Effector memory CD8-positive, alpha-beta T cell (primary cell): ENCODE measurements around the gene MPG.

Experiments used
- ATAC-seq: fragments of 150-1000 bp; cut with Tn5 transposase; replicated peaks from 2 replicates; pipeline ENCODE4 v1.10.0; 2021; ENCODE audit warnings: mild to moderate bottlenecking, moderate library complexity
- DNase-seq, 3 experiments: peaks; one replicate each; pipeline ENCODE4 v3.0.0; 2021
- H3K27ac Mint-ChIP-seq, 2 donors: one replicate each; pipeline ENCODE4 v1.8.0; 2022; ENCODE audit warnings: mild to moderate bottlenecking in 2 of 2, mixed read lengths in 2 of 2, moderate library complexity in 2 of 2
- H3K27me3 Mint-ChIP-seq, 2 donors: one replicate each; pipeline ENCODE4 v1.8.0; 2022; ENCODE audit warnings: mixed read lengths in 2 of 2
- H3K36me3 Mint-ChIP-seq: one replicate; pipeline ENCODE4 v1.8.0; 2022; ENCODE audit warnings: mild to moderate bottlenecking, moderate library complexity, mixed read lengths; ENCODE audit not compliant: insufficient read depth
- H3K4me1 Mint-ChIP-seq, 2 donors: one replicate each; pipeline ENCODE4 v1.8.0; 2022; ENCODE audit warnings: low read depth in 2 of 2, mixed read lengths in 2 of 2
- H3K4me3 Mint-ChIP-seq, 2 donors: one replicate each; pipeline ENCODE4 v1.8.0; 2022; ENCODE audit warnings: mild to moderate bottlenecking in 2 of 2, mixed read lengths in 2 of 2, moderate library complexity in 2 of 2
- H3K9me3 Mint-ChIP-seq, 2 donors: one replicate each; pipeline ENCODE4 v1.8.0; 2022; ENCODE audit warnings: mixed read lengths in 2 of 2

Gene MPG

GRCh38 chr16:88613-89012 lies 10.6 kb downstream of the MPG start:
- Mint-ChIP-seq H3K36me3 (peaks cover 34% of the 10 kb centered on the region), H3K4me1 (peaks cover 13 to 17% of the 10 kb centered on the region in 2 donors), H3K9me3 (no peaks in the 10 kb centered on the region), H3K27me3 (no peaks in the 10 kb centered on the region), H3K4me3 (no peak overlapping the region), H3K27ac (no peak overlapping the region)
- ATAC-seq (no peak), DNase-seq (no peak)

- peak overlapping the region in 1 of 2 donors; percentile 46 for H3K27ac Mint-ChIP-seq
- peaks cover 32% of the 10 kb centered on the region for H3K36me3 Mint-ChIP-seq
- DNase-seq: no peak
Observed at GRCh38 chr16:89391-90302, 11.6 kb downstream of the MPG start.

DNA sequence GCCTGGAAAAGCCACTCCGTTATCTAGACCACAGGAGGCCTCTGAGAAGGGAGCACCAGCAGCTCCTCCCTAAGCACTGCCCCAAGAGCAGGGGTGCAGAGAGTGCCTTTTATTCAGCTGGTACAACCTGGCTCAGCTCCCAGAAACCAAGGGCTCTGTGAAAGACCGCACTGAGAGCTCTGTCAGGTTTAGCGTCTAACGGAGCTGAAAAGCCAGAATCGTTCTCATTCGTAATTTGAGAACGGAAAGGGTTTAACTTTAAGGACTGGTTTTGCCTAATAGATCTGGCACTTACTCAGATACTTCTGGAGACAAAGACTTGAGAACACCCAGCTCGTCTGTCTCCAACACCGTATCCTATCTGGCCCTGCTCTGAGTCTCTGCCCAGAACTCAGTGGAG lies 13.5 kb downstream of the MPG start:
- H3K4me3 Mint-ChIP-seq: no peak overlapping the region
- no peaks in the 10 kb centered on the region for H3K27me3 Mint-ChIP-seq
- no peak for ATAC-seq
- no peak for DNase-seq
- H3K27ac Mint-ChIP-seq: no peak overlapping the region
- H3K9me3 Mint-ChIP-seq: no peaks in the 10 kb centered on the region
- peaks cover 0 to 2% of the 10 kb centered on the region in 2 donors for H3K4me1 Mint-ChIP-seq
- peaks cover 21% of the 10 kb centered on the region for H3K36me3 Mint-ChIP-seq

More at GRCh38 chr16:89391-90302, 11.6 kb downstream of the MPG start:
- no peak for ATAC-seq
- Mint-ChIP-seq H3K27me3 (no peaks in the 10 kb centered on the region), H3K9me3 (no peaks in the 10 kb centered on the region), H3K4me3 (no peak overlapping the region), H3K4me1 (peaks cover 5 to 7% of the 10 kb centered on the region in 2 donors)

DNA sequence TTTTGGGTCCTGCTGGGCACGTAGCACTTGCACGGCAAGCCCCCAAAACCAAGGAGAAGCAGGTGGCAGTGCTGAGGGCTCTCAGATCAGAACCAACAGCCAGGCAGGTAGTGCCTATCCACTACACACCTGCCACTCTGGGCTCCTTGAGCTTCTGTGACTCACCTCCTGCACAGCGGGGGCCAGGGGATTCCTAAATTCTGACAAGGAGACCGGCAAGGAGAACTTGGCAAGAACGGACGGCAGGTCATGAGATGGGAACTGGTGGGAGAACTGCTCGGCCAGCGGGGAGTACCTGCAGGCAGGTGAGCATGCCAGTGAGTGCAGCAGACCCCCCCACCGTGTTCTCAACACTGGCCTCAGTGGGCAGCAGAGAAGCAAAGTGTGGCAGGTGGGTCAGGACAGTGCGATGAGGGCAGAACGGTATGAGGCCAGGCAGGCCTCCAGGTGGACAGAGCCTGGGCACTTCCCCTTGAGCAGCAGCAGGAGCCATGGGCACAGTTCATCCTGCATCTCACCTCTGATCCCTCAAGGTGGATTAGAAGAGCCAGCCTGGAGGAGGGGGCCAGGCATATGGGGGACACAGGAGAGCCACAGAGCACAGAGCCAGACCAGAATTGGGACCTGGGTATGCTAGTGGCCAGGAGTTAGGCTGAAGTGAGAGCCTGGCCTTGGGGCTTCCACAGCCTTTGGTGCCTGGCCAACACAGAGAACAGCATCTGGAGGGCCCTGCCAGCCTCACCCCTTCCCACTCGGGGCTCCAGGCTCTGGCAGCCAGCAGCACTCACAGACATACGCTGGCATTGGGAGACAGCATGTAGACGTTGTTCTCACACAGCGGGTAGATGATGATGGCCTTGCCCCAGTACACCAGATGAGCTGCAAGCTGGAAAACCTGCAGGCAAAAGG lies 14.7 kb downstream of the MPG start:
- ATAC-seq: no peak
- Mint-ChIP-seq H3K27me3 (no peaks in the 10 kb centered on the region), H3K36me3 (peaks cover 18% of the 10 kb centered on the region), H3K4me3 (no peak overlapping the region), H3K4me1 (peaks cover 4 to 6% of the 10 kb centered on the region in 2 donors), H3K27ac (peak overlapping the region; percentile 53 to 79), H3K9me3 (no peaks in the 10 kb centered on the region)
- DNase-seq: no peak

- Mint-ChIP-seq H3K36me3 (peaks cover 9% of the 10 kb centered on the region), H3K4me1 (peaks cover 6% of the 10 kb centered on the region in 2 donors), H3K27me3 (no peaks in the 10 kb centered on the region), H3K4me3 (no peak overlapping the region), H3K9me3 (no peaks in the 10 kb centered on the region), H3K27ac (peak overlapping the region in 1 of 2 donors; percentile 51)
- no peak for DNase-seq
- ATAC-seq: no peak
Observed at GRCh38 chr16:94918-95265, 16.9 kb downstream of the MPG start.

- Mint-ChIP-seq H3K9me3 (no peaks in the 10 kb centered on the region), H3K27ac (no peak overlapping the region)
Observed at GRCh38 chr16:96935-97381, 18.9 kb downstream of the MPG start.

GRCh38 chr16:97822-98221 lies 19.8 kb downstream of the MPG start:
- Mint-ChIP-seq H3K4me3 (no peak overlapping the region), H3K27ac (no peak overlapping the region), H3K9me3 (no peaks in the 10 kb centered on the region), H3K36me3 (peaks cover 5% of the 10 kb centered on the region), H3K27me3 (no peaks in the 10 kb centered on the region), H3K4me1 (peaks cover 3 to 6% of the 10 kb centered on the region in 2 donors)
- no peak for ATAC-seq
- DNase-seq: no peak

More at GRCh38 chr16:96935-97381, 18.9 kb downstream of the MPG start:
- DNase-seq (peak; percentile 88 to 92 (median 91)), ATAC-seq (peak; percentile 99)
- peaks cover 6% of the 10 kb centered on the region in 2 donors for H3K4me1 Mint-ChIP-seq
- H3K4me3 Mint-ChIP-seq: no peak overlapping the region
- peaks cover 5% of the 10 kb centered on the region for H3K36me3 Mint-ChIP-seq
- H3K27me3 Mint-ChIP-seq: no peaks in the 10 kb centered on the region

GRCh38 chr16:100989-101388 lies 23.0 kb downstream of the MPG start:
- peaks cover 3 to 6% of the 10 kb centered on the region in 2 donors for H3K4me1 Mint-ChIP-seq

DNA sequence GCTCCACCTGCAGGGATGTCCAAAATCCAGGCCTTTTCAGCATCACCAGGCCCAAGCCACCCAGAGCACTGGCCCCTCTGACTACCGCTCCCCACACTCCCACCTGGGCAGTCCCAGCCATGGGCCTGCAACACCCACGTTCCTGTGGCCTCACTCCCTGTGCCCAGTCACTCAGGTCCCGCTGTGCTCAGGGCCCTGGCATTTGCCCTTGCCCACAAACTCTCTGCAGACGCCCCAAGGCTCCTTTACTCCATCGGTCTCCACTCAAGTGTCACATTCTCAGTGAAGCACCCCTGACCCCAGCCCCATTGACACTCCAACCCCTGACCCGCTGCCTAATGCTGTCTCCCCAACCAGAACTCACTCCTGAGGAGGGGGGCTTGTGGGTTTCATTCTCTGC lies 23.6 kb downstream of the MPG start:
- Mint-ChIP-seq H3K27me3 (no peaks in the 10 kb centered on the region), H3K4me1 (peaks cover 3 to 6% of the 10 kb centered on the region in 2 donors), H3K36me3 (peaks cover 21% of the 10 kb centered on the region), H3K4me3 (no peak overlapping the region), H3K27ac (peak overlapping the region in 1 of 2 donors; percentile 21), H3K9me3 (no peaks in the 10 kb centered on the region)
- DNase-seq: no peak
- ATAC-seq: no peak

More at GRCh38 chr16:100989-101388, 23.0 kb downstream of the MPG start:
- ATAC-seq (no peak), DNase-seq (no peak)
- Mint-ChIP-seq H3K27ac (no peak overlapping the region), H3K4me3 (no peak overlapping the region), H3K36me3 (peaks cover 21% of the 10 kb centered on the region), H3K27me3 (no peaks in the 10 kb centered on the region), H3K9me3 (no peaks in the 10 kb centered on the region)

DNA sequence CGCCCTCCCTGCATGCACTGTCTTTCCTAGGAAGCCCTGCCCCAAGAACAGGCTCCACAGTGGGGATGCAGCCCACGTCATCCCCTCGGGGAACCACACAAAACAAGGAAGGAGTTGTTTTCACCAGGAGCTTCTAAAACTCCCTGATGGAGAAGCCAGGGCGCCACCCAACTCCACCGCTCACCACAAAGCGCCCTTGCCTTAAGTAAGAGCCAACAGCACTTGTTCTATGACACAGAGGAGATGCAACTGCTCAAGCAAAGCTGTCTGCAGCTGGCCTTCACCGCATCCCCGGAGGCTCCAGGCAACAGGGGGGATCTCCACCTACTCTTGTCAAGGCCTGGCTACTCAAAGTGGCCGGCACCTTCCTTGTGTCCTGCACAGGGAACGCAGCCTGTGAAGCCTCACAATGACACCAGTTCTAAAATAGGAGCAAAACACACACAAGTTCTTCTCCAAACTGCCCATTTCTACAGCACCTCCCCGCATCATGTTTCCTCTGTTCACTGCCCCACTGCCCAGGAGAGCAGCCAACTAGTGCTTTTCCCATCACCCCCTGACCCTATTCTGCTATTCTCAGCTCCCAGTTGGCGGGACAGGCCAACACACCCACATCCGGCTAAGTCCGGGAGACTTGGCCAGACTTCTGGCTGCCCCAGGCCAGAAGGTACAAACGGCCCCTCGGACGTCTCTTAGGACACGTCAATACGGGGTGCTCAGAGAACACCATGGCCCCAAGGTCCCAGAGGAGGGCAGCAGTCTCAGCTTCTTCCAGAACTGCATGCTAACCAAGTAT lies 24.2 kb downstream of the MPG start:
- Mint-ChIP-seq H3K4me3 (no peak overlapping the region), H3K27ac (peak overlapping the region in 1 of 2 donors; percentile 21), H3K9me3 (no peaks in the 10 kb centered on the region), H3K36me3 (peaks cover 21% of the 10 kb centered on the region), H3K4me1 (peaks cover 0 to 3% of the 10 kb centered on the region in 2 donors), H3K27me3 (no peaks in the 10 kb centered on the region)
- no peak for DNase-seq
- no peak for ATAC-seq

DNA sequence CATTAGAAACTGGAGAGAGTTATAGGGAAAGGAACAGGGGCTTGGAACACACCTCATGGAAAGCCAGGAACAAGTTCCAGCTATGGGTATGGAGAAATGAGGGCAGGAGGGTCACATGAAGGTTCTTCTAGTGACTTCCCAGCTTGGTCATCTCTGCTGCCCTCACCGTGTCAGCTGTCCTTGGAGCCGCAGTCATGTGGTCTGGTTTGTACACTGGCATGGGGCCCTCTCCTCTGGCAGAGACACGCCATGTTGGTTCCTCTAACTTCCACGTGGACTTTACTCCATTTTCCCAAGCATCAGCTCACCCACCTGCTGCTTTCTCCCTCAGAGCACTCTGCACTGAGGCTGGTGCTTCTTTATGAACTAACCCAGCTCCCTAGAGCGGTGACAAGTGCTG lies 26.3 kb downstream of the MPG start:
- Mint-ChIP-seq H3K27me3 (no peaks in the 10 kb centered on the region), H3K36me3 (peaks cover 34% of the 10 kb centered on the region), H3K4me3 (no peak overlapping the region), H3K9me3 (no peaks in the 10 kb centered on the region), H3K27ac (no peak overlapping the region), H3K4me1 (no peaks in the 10 kb centered on the region)
- DNase-seq (no peak), ATAC-seq (no peak)

- no peak for ATAC-seq
- H3K4me1 Mint-ChIP-seq: no peaks in the 10 kb centered on the region
- peaks cover 36% of the 10 kb centered on the region for H3K36me3 Mint-ChIP-seq
- H3K27ac Mint-ChIP-seq: no peak overlapping the region
- DNase-seq: no peak
- no peaks in the 10 kb centered on the region for H3K9me3 Mint-ChIP-seq
- H3K27me3 Mint-ChIP-seq: no peaks in the 10 kb centered on the region
- no peak overlapping the region for H3K4me3 Mint-ChIP-seq
Observed at GRCh38 chr16:104928-105327, 26.9 kb downstream of the MPG start.

GRCh38 chr16:105521-105920 lies 27.5 kb downstream of the MPG start:
- no peak for ATAC-seq
- Mint-ChIP-seq H3K36me3 (peaks cover 35% of the 10 kb centered on the region), H3K27me3 (no peaks in the 10 kb centered on the region), H3K4me3 (no peak overlapping the region), H3K27ac (no peak overlapping the region), H3K9me3 (no peaks in the 10 kb centered on the region), H3K4me1 (no peaks in the 10 kb centered on the region)
- no peak for DNase-seq
